Lung (tissue), 12 donors: ENCODE data around the gene MARK4. TPM values are rescaled to one million over a fixed set of nuclear protein-coding genes. Genes with fewer than 3 reads are reported as not detected.

Experiments used
- ATAC-seq: fragments of 200-7000 bp; cut with Tn5 transposase; one replicate; pipeline ENCODE4 v1.9.1; 2020; ENCODE audit warnings: moderate number of reproducible peaks; ENCODE audit not compliant: insufficient read depth, low FRiP score
- DNase-seq, 3 donors: peaks; one replicate each; pipeline ENCODE4 v3.0.0-alpha.2; 2013 to 2017
- H3K27ac ChIP-seq, 2 donors: one replicate each; pipeline ENCODE4 v1.5.1; 2013; ENCODE audit warnings: mild to moderate bottlenecking in 2 of 2, moderate library complexity in 2 of 2, control low read depth in 1 of 2, inconsistent platforms in 1 of 2, low read depth in 1 of 2, low read length in 1 of 2
- H3K27me3 ChIP-seq, 3 donors: one replicate each; pipeline ENCODE4 v1.5.1; 2013; ENCODE audit warnings: low read length in 2 of 3; ENCODE audit not compliant: control insufficient read depth in 3 of 3, insufficient read depth in 3 of 3
- H3K36me3 ChIP-seq, 4 donors: one replicate each; pipeline ENCODE4 v1.5.1; 2013; ENCODE audit warnings: low read length in 4 of 4, mild to moderate bottlenecking in 1 of 4, moderate library complexity in 1 of 4; ENCODE audit not compliant: control insufficient read depth in 4 of 4, insufficient read depth in 4 of 4
- H3K4me1 ChIP-seq, 5 donors: one replicate each; pipeline ENCODE4 v1.5.1; 2013; ENCODE audit warnings: low read length in 5 of 5, mild to moderate bottlenecking in 2 of 5, moderate library complexity in 1 of 5; ENCODE audit not compliant: control insufficient read depth in 5 of 5, insufficient read depth in 5 of 5
- H3K4me3 ChIP-seq: one replicate; pipeline ENCODE4 v1.5.1; 2013; ENCODE audit warnings: mild to moderate bottlenecking, control low read depth, moderate library complexity
- H3K9ac ChIP-seq, 2 donors: one replicate each; pipeline ENCODE4 v1.5.1; 2013; ENCODE audit warnings: low read length in 2 of 2, control low read depth in 1 of 2; ENCODE audit not compliant: insufficient read depth in 1 of 2
- H3K9me3 ChIP-seq, 4 donors: one replicate each; pipeline ENCODE4 v1.5.1; 2013; ENCODE audit warnings: low read length in 3 of 4, mild to moderate bottlenecking in 1 of 4, moderate library complexity in 1 of 4; ENCODE audit not compliant: control insufficient read depth in 4 of 4, insufficient read depth in 3 of 4
- WGBS, 2 donors: extraction: QIAGEN DNeasy Blood & Tissue Kit; methylation state at CpG; one replicate each; pipeline ENCODE4 v1.1.7; 2013; 5-methylcytosine and 5-hydroxymethylcytosine counted together
- polyA plus RNA-seq, 2 donors: library from polyadenylated mRNA; stranded (reverse); fragments of 200-250 nt; gene quantifications; one replicate each; pipeline ENCODE4 v1.2.1, GENCODE V29; 2013
- total RNA-seq, 2 donors: library from RNA; depleted of rRNA in 1 of 2; stranded (reverse); fragments of >200 nt in 1 of 2; gene quantifications; one replicate each; pipeline ENCODE4 v1.2.1, GENCODE V29; 2014 to 2021
- TF ChIP-seq, protein P1 (sequence below): IDR thresholded peaks from 2 replicates; pipeline ENCODE4 v1.5.1; 2012; ENCODE audit warnings: mild to moderate bottlenecking; ENCODE audit errors: control extremely low read depth, extremely low read depth
- donor health status: control.
- donor health status: control.
- donor health status: Bipolar disorder and iron deficiency.
- donor health status: healthy.
- donor health status: DM: yes; HTN: yes; CAD: no.

The MARK4 gene
- total and polyA plus RNA-seq, 4 donors, result 12.6 to 47.0 (median 20.6) TPM

DNA sequence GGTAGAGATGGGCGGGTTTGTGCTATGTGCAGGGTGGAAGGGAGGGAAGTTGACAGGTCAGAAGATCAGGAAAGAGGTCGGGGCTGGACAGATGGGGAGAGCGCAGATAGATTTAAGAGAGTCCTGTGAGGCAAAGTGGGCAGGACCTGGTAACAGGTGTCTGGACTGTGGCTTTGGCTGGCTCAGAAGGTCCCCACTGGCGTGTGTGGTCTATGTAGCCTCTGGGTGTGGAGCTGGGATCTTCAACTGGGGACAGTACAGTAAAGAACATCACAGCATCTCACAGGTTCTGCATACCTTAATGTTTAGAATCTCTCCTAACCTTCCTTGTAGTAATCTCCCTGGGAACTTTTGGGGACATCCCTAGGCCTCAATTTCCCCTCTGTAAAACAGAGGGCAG lies 53.9 kb downstream of the MARK4 start:
- no peaks in the 10 kb centered on the region for H3K27me3 ChIP-seq
- H3K9ac ChIP-seq, result no peak overlapping the region
- no peak overlapping the region for H3K4me3 ChIP-seq
- H3K9me3 ChIP-seq, result no peaks in the 10 kb centered on the region
- no peaks in the 10 kb centered on the region for H3K4me1 ChIP-seq
- peaks cover 0 to 15% (median 1%) of the 10 kb centered on the region in 4 donors for H3K36me3 ChIP-seq
- DNase-seq (no peak), ATAC-seq (no peak)
- 67 to 76% methylated on average over 4 of the region's 4 CpGs for WGBS, 2 donors
- H3K27ac ChIP-seq, result no peak overlapping the region
- TF ChIP-seq, protein P1, sequence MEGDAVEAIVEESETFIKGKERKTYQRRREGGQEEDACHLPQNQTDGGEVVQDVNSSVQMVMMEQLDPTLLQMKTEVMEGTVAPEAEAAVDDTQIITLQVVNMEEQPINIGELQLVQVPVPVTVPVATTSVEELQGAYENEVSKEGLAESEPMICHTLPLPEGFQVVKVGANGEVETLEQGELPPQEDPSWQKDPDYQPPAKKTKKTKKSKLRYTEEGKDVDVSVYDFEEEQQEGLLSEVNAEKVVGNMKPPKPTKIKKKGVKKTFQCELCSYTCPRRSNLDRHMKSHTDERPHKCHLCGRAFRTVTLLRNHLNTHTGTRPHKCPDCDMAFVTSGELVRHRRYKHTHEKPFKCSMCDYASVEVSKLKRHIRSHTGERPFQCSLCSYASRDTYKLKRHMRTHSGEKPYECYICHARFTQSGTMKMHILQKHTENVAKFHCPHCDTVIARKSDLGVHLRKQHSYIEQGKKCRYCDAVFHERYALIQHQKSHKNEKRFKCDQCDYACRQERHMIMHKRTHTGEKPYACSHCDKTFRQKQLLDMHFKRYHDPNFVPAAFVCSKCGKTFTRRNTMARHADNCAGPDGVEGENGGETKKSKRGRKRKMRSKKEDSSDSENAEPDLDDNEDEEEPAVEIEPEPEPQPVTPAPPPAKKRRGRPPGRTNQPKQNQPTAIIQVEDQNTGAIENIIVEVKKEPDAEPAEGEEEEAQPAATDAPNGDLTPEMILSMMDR, result no peak

DNA sequence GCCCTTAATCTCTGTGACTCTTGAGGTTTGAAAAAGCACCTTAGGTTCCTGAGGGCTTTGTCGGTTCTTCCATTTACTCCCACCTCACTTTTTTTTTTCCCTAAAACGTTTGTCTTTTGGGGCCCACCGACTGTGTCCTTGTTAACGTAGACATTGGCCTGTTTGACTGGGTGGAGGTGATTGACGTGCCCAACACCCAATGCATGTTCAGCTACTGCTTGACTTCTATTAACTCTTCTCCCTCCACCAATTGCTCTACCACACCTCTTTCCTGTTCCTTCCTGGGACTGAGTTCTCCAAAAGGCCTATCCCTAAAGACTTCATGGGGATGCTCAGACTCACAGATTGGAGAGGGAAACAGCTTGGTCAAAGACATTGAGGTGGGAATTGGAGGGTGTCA lies 54.4 kb downstream of the MARK4 start:
- no peaks in the 10 kb centered on the region for H3K27me3 ChIP-seq
- H3K9ac ChIP-seq, result no peak overlapping the region
- 22 to 29% methylated on average over 5 of the region's 5 CpGs for WGBS, 2 donors
- peaks cover 0 to 14% (median 1%) of the 10 kb centered on the region in 4 donors for H3K36me3 ChIP-seq
- DNase-seq (peak in 1 of 3 donors; percentile 53), ATAC-seq (no peak)
- H3K4me3 ChIP-seq, result no peak overlapping the region
- H3K27ac ChIP-seq, result no peak overlapping the region
- H3K4me1 ChIP-seq, result no peaks in the 10 kb centered on the region
- no peaks in the 10 kb centered on the region for H3K9me3 ChIP-seq
- TF ChIP-seq, protein P1, result no peak

DNA sequence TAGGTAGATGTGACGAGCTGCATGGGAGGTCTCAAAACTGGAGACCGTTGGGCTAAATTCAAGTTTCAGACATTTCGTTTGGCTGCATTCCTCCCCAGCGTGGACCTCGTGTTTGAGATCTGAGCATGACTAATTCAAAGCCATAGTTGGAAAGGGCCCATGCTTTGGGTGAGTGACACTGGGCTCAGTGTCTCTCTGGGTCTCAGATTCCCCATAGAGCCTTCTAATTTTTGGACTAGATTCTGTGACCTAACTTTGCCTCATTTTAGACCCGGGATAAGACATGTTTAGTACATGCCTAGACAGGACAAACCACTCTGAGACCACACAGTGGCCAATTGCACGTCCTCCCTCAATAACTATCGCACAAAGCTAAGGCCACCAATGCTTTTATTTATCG lies 55.0 kb downstream of the MARK4 start:
- Histone ChIP-seq H3K27me3 (no peaks in the 10 kb centered on the region), H3K27ac (no peak overlapping the region), H3K4me1 (no peaks in the 10 kb centered on the region), H3K9me3 (no peaks in the 10 kb centered on the region), H3K4me3 (no peak overlapping the region), H3K9ac (no peak overlapping the region), H3K36me3 (peaks cover 0 to 11% (median 1%) of the 10 kb centered on the region in 4 donors)
- TF ChIP-seq, protein P1, result no peak
- ATAC-seq (no peak), DNase-seq (no peak)
- 54 to 74% methylated on average over 9 of the region's 9 CpGs for WGBS, 2 donors

DNA sequence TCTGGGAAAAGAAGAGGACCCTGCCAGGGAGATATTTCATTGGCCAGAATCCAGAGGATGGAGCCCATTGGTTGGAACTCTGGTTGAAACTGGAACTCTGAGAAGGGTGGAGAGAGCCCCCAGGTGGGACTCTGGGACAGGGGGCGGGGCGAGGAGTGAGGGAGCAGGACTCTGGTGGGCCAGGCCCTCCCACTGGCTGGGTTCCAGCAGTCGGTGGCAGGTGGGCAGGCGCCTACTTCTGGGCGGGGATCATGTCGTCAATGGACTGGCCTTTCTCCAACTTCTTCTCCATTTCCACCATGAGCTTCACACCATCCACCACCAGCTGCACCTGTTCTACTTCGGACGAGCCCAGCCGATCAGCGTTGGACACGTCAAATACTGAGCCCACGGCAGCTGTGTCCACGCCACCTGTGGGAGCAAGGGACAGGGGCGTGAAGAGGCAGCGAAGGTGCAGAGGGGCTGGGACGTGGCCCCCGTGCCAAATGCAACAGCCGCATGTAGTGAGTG lies 55.5 kb downstream of the MARK4 start:
- DNase-seq (peak; percentile 26 to 58 (median 32)), ATAC-seq (no peak)
- 70 to 80% methylated on average over 18 of the region's 18 CpGs for WGBS, 2 donors

More for the DNA sequence above, 55.5 kb downstream of the MARK4 start:
- no peak overlapping the region for H3K9ac ChIP-seq
- no peaks in the 10 kb centered on the region for H3K9me3 ChIP-seq
- no peaks in the 10 kb centered on the region for H3K27me3 ChIP-seq
- TF ChIP-seq, protein P1, result no peak
- H3K4me3 ChIP-seq, result no peak overlapping the region
- H3K36me3 ChIP-seq, result peaks cover 0 to 11% (median 1%) of the 10 kb centered on the region in 4 donors
- no peaks in the 10 kb centered on the region for H3K4me1 ChIP-seq
- H3K27ac ChIP-seq, result no peak overlapping the region
